ENCODE results near the gene EDNRA.

Gene EDNRA

DNA sequence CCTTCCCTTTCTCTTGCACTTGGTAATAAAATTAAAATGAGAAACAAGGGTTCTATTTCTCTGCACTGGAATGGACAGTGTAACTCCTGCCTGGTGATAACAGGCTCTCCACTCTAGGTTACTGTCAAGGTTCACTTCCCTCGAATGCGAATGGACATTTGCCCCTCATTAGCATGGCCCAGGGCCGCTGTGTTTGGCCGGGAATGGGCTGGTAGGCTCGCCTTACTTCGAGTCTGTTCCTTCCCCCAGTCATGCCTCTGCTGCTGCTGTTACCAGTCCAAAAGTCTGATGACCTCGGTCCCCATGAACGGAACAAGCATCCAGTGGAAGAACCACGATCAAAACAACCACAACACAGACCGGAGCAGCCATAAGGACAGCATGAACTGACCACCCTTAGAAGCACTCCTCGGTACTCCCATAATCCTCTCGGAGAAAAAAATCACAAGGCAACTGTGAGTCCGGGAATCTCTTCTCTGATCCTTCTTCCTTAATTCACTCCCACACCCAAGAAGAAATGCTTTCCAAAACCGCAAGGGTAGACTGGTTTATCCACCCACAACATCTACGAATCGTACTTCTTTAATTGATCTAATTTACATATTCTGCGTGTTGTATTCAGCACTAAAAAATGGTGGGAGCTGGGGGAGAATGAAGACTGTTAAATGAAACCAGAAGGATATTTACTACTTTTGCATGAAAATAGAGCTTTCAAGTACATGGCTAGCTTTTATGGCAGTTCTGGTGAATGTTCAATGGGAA lies 61.5 kb downstream of the EDNRA start:
- DNase-seq (ENCODE audit: low read depth) = no peak

- DNase-seq (ENCODE audit: low read depth) = no peak
These were observed 62.1 kb downstream of the EDNRA start for GRCh38 chr4:147543034-147543433.

GRCh38 chr4:147546349-147546748 lies 65.5 kb downstream of the EDNRA start:
- no peak for DNase-seq (ENCODE audit: low read depth)

- no peak for DNase-seq (ENCODE audit: low read depth)
These were observed 66.6 kb downstream of the EDNRA start for GRCh38 chr4:147547314-147548056.

- DNase-seq (ENCODE audit: low read depth) = no peak
These were observed 67.4 kb downstream of the EDNRA start for GRCh38 chr4:147548256-147548655.

DNA sequence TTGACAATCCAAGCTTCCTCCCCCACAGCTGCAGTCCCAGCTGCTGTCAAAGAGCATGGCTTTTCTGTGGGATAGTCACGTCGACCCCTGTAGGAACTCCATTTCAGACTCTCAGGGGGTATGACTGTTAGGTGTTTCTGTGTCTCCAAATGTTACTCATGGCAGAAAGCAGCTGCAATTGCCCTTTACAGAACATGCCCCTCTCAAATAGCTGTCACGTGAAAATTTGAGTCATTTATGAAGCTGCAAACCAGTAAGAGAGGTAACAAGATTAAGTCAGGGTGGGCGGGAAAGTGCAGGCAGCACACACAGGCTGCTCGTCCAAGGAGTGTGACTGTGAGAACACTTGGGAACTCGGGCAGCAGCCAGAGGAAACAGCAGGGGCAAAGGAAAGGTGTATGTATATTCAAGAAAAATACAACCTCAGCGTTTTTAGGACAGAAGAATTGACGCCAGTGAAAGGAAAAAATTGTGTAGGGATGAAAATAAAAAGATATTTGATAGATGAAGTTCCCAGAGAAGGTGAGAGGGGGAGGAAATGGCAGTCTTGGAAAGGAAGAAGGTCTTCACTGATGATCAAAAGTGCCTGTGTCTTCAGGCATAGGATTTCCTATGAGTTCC lies 69.8 kb downstream of the EDNRA start:
- DNase-seq (ENCODE audit: low read depth) = no peak

DNA sequence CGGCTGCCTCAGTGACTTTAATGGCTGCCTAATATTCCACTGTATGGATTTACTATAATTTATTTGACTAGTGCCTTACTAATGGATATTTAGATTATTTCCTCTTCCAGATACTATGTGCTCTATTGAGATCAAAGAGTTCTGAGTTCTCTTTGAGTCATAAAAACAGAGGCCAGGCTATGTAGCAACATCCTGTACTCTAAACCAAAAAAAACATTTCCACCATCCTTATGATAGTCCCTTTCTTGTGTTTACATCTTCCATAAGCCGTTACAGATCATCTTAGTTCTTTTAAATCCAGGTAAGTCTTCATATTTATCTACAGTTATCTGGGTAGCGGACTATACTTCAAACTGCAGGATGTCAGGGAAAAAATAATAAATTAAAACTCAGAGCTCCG lies 79.7 kb downstream of the EDNRA start:
- no peak for DNase-seq (ENCODE audit: low read depth)

DNA sequence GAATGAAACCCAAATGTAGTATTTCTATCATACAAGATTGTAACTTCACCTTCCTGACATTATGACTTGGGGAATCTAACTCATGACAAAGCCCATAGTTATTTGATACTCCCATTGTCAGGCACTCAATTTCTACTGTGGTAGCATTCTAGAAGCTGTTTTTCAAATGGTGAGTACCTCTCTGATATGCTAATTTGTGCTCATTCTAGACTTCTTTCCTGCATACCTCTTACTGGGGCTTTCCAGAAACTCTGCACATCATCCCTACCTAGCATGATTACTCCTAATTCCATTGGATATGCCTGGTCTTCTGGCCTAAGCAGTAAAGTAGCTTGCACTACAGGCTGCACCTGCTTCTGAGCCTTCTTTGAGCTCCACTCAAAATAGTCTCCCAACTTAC lies 85.9 kb downstream of the EDNRA start:
- no peak for DNase-seq (ENCODE audit: low read depth)

GRCh38 chr4:147567276-147567675 lies 86.4 kb downstream of the EDNRA start:
- DNase-seq (ENCODE audit: low read depth) = no peak

GRCh38 chr4:147570616-147571015 lies 89.7 kb downstream of the EDNRA start:
- DNase-seq (ENCODE audit: low read depth) = no peak

DNA sequence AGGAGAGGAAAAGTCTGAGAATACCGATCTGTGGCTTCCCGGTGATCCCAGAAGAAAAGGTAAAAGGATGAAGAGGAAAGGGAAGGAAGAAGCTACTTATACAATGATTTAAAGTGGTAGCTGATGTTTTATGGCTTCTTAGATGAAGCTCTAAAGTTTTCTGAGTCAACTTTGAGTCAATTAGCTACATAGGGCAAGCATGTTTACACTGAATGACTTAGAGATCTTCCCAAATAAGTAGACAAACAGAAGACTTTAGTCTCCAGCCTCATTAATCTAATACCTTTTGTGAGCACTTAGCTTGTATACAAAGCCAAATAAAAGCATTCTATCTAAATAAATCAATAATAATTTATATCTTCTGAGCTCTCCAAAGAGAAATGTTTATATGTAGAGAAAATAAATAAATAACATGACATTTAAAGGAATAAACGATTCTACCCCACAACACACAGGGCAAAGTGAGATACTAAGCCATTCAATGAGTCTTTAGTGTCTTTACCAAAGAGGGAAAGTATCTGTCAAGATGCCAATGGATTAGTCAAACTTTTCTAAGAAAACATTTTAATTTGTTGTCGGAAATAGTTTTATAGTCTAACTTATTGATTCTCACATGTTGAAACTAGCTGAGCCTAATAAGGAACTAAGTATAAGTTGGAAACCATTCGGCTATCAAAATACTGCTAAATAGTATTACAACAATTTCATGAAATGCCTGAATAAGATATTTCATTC lies 90.3 kb downstream of the EDNRA start:
- no peak for DNase-seq (ENCODE audit: low read depth)

DNA sequence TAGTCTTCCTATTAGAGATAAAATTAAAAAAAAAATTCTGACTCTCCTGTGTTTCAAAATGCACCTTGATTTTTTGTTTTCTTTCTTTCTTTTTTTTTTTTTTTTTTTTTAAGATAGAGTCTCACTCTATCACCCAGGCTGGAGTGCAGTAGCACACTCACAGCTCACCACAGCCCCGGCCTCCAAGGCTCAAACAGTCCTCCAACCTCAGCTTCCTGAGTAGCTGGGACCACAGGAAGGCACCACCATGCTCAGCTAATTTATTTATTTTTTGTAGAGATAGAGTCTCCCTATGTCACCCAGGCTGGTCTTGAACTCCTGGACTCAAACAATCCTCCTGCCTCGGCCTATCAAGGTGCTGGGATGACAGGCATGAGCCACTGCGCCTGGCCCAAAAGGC lies 95.2 kb downstream of the EDNRA start:
- DNase-seq (ENCODE audit: low read depth) = no peak

DNA sequence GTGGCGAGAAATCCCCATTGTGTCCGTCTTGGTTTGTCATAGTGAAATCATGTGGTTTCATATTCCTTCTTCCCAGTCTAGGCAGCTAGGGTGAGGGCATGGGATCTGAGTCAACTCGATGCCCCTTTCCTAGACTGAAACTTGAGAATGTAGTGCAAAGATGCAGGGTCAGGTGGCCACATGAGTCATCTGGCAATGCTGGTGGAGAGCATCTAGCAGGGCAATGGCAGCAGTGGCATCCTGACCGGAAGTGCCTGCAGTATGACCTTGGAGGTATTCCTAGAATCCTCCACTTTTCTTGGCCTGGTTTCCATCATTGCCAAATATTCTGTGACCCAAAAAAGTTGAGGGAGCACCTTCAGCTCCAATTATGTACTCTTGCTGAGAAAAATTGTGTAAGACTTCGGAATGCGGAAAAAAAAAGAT lies 97.2 kb downstream of the EDNRA start:
- DNase-seq (ENCODE audit: low read depth) = no peak

- no peak for DNase-seq (ENCODE audit: low read depth)
These were observed 97.7 kb downstream of the EDNRA start for GRCh38 chr4:147578593-147578992.

GRCh38 chr4:147580396-147580795 lies 99.5 kb downstream of the EDNRA start:
- DNase-seq (ENCODE audit: low read depth) = no peak

- DNase-seq (ENCODE audit: low read depth) = no peak
These were observed 100.9 kb downstream of the EDNRA start for GRCh38 chr4:147581606-147582350.

- DNase-seq (ENCODE audit: low read depth) = no peak
These were observed 101.6 kb downstream of the EDNRA start for GRCh38 chr4:147582386-147583060.

DNA sequence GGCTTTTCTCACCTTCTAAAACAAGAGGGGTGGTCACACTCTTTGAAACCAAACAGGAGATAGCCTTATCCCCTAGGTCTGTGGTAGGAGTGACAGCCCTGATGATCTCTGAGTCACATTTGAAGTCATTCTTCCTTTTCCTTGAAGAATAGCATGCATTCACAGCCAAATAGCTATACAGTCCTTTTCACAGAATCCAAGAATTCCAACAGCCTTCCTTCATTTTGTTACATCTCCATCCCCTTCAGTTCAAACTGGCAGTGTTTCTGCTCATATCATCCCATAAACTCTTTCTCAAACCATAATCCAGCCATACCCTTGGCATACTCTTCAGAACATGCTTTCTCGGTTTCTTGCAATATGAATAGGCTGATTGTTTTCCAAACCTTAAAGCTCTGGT lies 103.0 kb downstream of the EDNRA start:
- no peak for DNase-seq (ENCODE audit: low read depth)

DNA sequence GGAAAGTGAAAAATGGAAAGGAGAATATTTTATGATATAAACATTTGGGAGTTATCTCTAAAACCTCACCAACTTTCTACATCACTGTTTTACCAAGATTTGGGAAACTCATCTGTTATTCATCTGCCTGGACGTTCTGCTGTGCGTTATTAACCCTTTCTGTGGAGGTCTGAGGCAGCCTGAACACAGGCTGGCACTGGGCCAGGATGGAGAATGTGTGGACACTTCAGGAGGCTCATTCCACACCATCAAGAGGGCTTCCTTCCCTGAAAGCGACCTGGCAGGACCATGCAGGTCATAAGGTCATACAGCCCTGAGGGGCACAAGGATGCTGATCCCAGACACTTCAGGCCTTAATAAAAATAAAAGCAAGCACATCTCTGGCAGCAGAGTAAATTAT lies 105.1 kb downstream of the EDNRA start:
- DNase-seq (ENCODE audit: low read depth) = no peak

DNA sequence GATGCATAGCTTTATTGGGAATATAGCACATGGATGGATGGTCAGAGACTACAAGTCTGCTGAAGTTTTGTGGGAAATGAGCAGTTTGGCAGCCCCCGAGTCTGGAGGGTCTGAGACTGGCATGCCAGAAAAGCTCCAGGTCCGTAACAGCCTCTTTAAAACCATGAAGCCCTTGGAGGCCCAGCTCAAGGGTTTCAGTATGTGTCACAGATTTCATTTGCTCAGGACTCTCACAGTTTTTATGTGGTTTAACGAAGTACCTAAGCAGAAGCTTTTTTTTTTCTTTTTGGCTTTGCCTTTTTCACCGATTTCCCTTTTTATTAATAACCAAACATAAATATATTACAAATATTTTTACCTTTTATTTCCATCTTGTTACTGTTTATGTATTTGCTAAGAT lies 105.7 kb downstream of the EDNRA start:
- no peak for DNase-seq (ENCODE audit: low read depth)

DNA sequence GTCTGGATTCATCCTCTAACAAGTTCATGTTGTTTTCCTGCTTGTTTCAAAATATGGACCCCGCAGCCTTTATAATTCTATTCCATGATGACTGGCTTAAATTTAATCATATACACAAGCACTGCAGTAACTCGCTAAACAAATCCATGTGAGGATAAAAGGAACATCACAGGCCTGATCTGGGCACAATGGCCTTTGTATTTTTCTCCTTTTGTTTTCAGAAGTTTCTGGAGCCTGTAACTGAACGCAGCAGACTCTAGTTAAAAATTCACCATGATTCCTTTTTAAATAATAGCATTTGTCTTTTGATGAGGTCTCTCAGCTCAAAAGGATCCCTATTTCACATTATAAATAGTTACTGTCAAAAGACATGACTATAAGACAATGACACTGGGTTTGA lies 106.1 kb downstream of the EDNRA start:
- no peak for DNase-seq (ENCODE audit: low read depth)
